H9 (cell line): ENCODE measurements around the gene PREX1. TPM values are rescaled to one million over a fixed set of nuclear protein-coding genes. Genes with fewer than 3 reads are reported as not detected.
A peak's percentile ranks its signal among the peaks of the same experiment; 100 is the strongest.

Experiments used
- DNase-seq: peaks from one replicate; pipeline ENCODE4 v3.0.0-alpha.2; 2017
- H2AFZ ChIP-seq: one replicate; pipeline ENCODE4 v1.6.1; 2013; ENCODE audit warnings: mild to moderate bottlenecking, low read length, control low read depth, moderate library complexity
- H2AK5ac ChIP-seq: 2 replicates; pipeline ENCODE4 v1.6.1; 2013; ENCODE audit warnings: low read length, control low read depth, mixed read lengths; ENCODE audit not compliant: insufficient read length
- H2BK120ac ChIP-seq: one replicate; pipeline ENCODE4 v1.6.1; 2013; ENCODE audit warnings: low read depth, mild to moderate bottlenecking, low read length, control low read depth, inconsistent platforms; ENCODE audit not compliant: poor library complexity, severe bottlenecking
- H2BK12ac ChIP-seq: 2 replicates; pipeline ENCODE4 v1.6.1; 2013; ENCODE audit warnings: low read length, control low read depth, mixed read lengths, low read depth; ENCODE audit not compliant: insufficient read length
- H2BK15ac ChIP-seq: 2 replicates; pipeline ENCODE4 v1.6.1; 2013; ENCODE audit warnings: low read depth, low read length, control low read depth
- H2BK20ac ChIP-seq: one replicate; pipeline ENCODE4 v1.6.1; 2013; ENCODE audit warnings: low read depth, mild to moderate bottlenecking, low read length, control low read depth, inconsistent platforms; ENCODE audit not compliant: poor library complexity, severe bottlenecking
- H2BK5ac ChIP-seq: 2 replicates; pipeline ENCODE4 v1.6.1; 2013; ENCODE audit warnings: low read length, control low read depth, mixed read lengths; ENCODE audit not compliant: insufficient read length
- H3K14ac ChIP-seq: 2 replicates; pipeline ENCODE4 v1.6.1; 2013; ENCODE audit warnings: low read length, control low read depth; ENCODE audit not compliant: insufficient read depth
- H3K18ac ChIP-seq: 2 replicates; pipeline ENCODE4 v1.6.1; 2013; ENCODE audit warnings: low read depth, mild to moderate bottlenecking, mixed read lengths, low read length, control low read depth; ENCODE audit not compliant: insufficient read length
- H3K23ac ChIP-seq: 2 replicates; pipeline ENCODE4 v1.6.1; 2013; ENCODE audit warnings: low read length, control low read depth, mixed read lengths, low read depth; ENCODE audit not compliant: insufficient read length
- H3K23me2 ChIP-seq: 2 replicates; pipeline ENCODE4 v1.6.1; 2013; ENCODE audit warnings: low read depth, mild to moderate bottlenecking, mixed read lengths, low read length, control low read depth; ENCODE audit not compliant: insufficient read length, poor library complexity, severe bottlenecking
- H3K27ac ChIP-seq: 2 replicates; pipeline ENCODE4 v1.5.1; 2013; ENCODE audit warnings: low read length, control low read depth, mixed read lengths, low read depth; ENCODE audit not compliant: insufficient read length
- H3K27me3 ChIP-seq: 2 replicates; pipeline ENCODE4 v1.6.1; 2013; ENCODE audit warnings: low read length, control low read depth, inconsistent platforms; ENCODE audit not compliant: insufficient read depth
- H3K4ac ChIP-seq: 2 replicates; pipeline ENCODE4 v1.6.1; 2013; ENCODE audit warnings: low read depth, mild to moderate bottlenecking, control low read depth, inconsistent platforms, low read length, moderate library complexity
- H3K4me1 ChIP-seq: 2 replicates; pipeline ENCODE4 v1.6.1; 2013; ENCODE audit warnings: low read length, control low read depth, inconsistent platforms; ENCODE audit not compliant: insufficient read depth
- H3K4me2 ChIP-seq: 2 replicates; pipeline ENCODE4 v1.6.1; 2013; ENCODE audit warnings: low read length, control low read depth, mixed read lengths; ENCODE audit not compliant: insufficient read length, insufficient read depth
- H3K56ac ChIP-seq: 2 replicates; pipeline ENCODE4 v1.6.1; 2013; ENCODE audit warnings: low read depth, mild to moderate bottlenecking, mixed read lengths, low read length, control low read depth; ENCODE audit not compliant: insufficient read length
- H3K79me1 ChIP-seq: 2 replicates; pipeline ENCODE4 v1.6.1; 2013; ENCODE audit warnings: low read depth, mild to moderate bottlenecking, moderate library complexity, low read length, control low read depth, inconsistent platforms; ENCODE audit not compliant: insufficient read depth, poor library complexity, severe bottlenecking
- H3K79me2 ChIP-seq: 2 replicates; pipeline ENCODE4 v1.6.1; 2013; ENCODE audit warnings: low read length, control low read depth, inconsistent platforms; ENCODE audit not compliant: insufficient read depth
- H3K9ac ChIP-seq: 2 replicates; pipeline ENCODE4 v1.6.1; 2013; ENCODE audit warnings: low read length, control low read depth, mixed read lengths; ENCODE audit not compliant: insufficient read length; ENCODE audit errors: extremely low read depth
- H3K9me3 ChIP-seq: one replicate; pipeline ENCODE4 v1.6.1; 2013; ENCODE audit warnings: low read depth, low read length, inconsistent platforms; ENCODE audit not compliant: control insufficient read depth
- H3T11ph ChIP-seq: one replicate; pipeline ENCODE4 v1.6.1; 2013; ENCODE audit warnings: mild to moderate bottlenecking, low read length, control low read depth, inconsistent platforms
- H4K20me1 ChIP-seq: one replicate; pipeline ENCODE4 v1.6.1; 2013; ENCODE audit not compliant: control insufficient read depth, insufficient read length, insufficient read depth
- H4K5ac ChIP-seq: 2 replicates; pipeline ENCODE4 v1.6.1; 2013; ENCODE audit warnings: low read depth, mild to moderate bottlenecking, mixed read lengths, low read length, control low read depth; ENCODE audit not compliant: insufficient read length
- H4K8ac ChIP-seq: replicated peaks from 2 replicates; pipeline ENCODE4 v1.6.1; 2013; ENCODE audit warnings: low read length, control low read depth, mixed read lengths, low read depth; ENCODE audit not compliant: insufficient read length
- H4K91ac ChIP-seq: 2 replicates; pipeline ENCODE4 v1.6.1; 2013; ENCODE audit warnings: low read depth, mild to moderate bottlenecking, moderate library complexity, mixed read lengths, low read length, control low read depth; ENCODE audit not compliant: insufficient read length
- H3K27ac Mint-ChIP-seq, 3 experiments: 2 replicates in 2 of 3; 3 replicates in 1 of 3; pipeline ENCODE4 v1.8.0; 2020 to 2021; ENCODE audit warnings: mixed read lengths in 3 of 3, mild to moderate bottlenecking in 1 of 3, moderate library complexity in 1 of 3
- H3K27me3 Mint-ChIP-seq: 2 replicates; pipeline ENCODE4 v1.8.0; 2021; ENCODE audit warnings: low read depth, mild to moderate bottlenecking, moderate library complexity, mixed read lengths
- H3K36me3 Mint-ChIP-seq, 3 experiments: 2 replicates in 2 of 3; 3 replicates in 1 of 3; pipeline ENCODE4 v1.8.0; 2020 to 2021; ENCODE audit warnings: low read depth in 3 of 3, mixed read lengths in 3 of 3; ENCODE audit not compliant: insufficient read depth in 1 of 3
- H3K4me1 Mint-ChIP-seq, 2 experiments: 2 replicates each; pipeline ENCODE4 v1.8.0; 2020; ENCODE audit warnings: mixed read lengths in 2 of 2
- H3K4me3 Mint-ChIP-seq, 2 experiments: 2 replicates in 1 of 2; 3 replicates in 1 of 2; pipeline ENCODE4 v1.8.0; 2020 to 2021; ENCODE audit warnings: mild to moderate bottlenecking in 2 of 2, mixed read lengths in 2 of 2, moderate library complexity in 1 of 2
- H3K9me3 Mint-ChIP-seq, 2 experiments: 2 replicates in 1 of 2; 3 replicates in 1 of 2; pipeline ENCODE4 v1.8.0; 2020; ENCODE audit warnings: mild to moderate bottlenecking in 2 of 2, mixed read lengths in 2 of 2, moderate library complexity in 1 of 2
- CTCF ChIP-seq: fragments of 200-600 bp; sonication (generic); conservative IDR thresholded peaks from 3 replicates; pipeline ENCODE4 v1.8.0; 2021; ENCODE audit warnings: antibody characterized with exemption, mild to moderate bottlenecking
- WGBS: extraction: QIAGEN DNeasy Blood & Tissue Kit; methylation state at CpG from one replicate; pipeline ENCODE4 v1.1.7; 2013; ENCODE audit warnings: missing lambda C conversion rate, low lambda C conversion rate, mixed read lengths; ENCODE audit not compliant: insufficient read length; ENCODE audit errors: extremely low coverage; 5-methylcytosine and 5-hydroxymethylcytosine counted together
- total RNA-seq: library from RNA; stranded (reverse); gene quantifications from 2 replicates; pipeline ENCODE4 v1.2.1, GENCODE V29; 2021

Gene PREX1
- total RNA-seq, 1 experiment from 2014 or later: 6.6 TPM

DNA sequence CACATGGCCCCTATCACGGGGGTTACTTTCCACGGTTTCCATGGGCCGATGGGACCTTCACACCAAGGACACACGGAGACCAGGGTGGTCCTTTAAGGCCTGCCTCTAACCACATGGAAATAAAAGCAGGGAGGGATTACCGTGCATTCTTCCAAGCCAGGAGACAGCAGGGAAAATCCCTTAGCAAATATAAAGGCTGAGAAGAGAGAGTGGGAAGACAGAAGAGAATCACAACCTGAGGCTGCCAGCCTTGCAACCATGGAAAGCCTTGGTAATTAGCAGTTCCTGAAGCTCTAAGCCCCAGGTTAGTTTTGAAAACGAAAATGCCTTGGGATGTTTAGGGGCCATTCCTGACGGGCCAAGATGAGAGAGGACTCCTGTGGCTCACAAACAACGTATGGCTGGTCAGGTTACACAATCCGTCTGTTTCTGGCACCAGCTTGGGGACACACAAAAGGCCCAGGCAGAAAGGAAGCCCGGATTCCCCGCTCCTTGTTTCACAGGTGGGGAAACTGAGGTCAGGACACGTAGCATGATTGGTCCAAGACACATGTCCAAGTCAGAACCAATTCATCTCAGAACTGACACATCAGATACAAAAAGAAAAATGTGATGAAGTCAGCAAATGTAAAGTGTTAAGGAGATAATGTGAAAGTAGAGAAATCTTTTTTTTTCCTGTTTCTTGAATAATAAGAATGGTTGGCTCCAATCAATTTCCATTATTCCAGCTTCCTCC, 2.8 kb downstream of the PREX1 start:
- Histone ChIP-seq H3K79me2 (no peaks in the 10 kb centered on the region), H2BK5ac (no peak overlapping the region), H2BK20ac (no peak overlapping the region), H3K27ac (no peak overlapping the region), H4K20me1 (no peaks in the 10 kb centered on the region), H2BK120ac (no peak overlapping the region), H3K23ac (no peak overlapping the region), H4K5ac (no peak overlapping the region), H3T11ph (no peak overlapping the region), H3K4ac (no peak overlapping the region), H3K4me2 (no peak overlapping the region), H4K8ac (no peak overlapping the region), H3K4me1 (no peaks in the 10 kb centered on the region), H2AFZ (no peak overlapping the region), H2AK5ac (no peak overlapping the region), H3K14ac (no peak overlapping the region), H3K18ac (no peak overlapping the region), H3K56ac (no peak overlapping the region), H4K91ac (no peak overlapping the region), H2BK15ac (no peak overlapping the region), H3K79me1 (no peaks in the 10 kb centered on the region), H3K27me3 (peaks cover 17% of the 10 kb centered on the region), H3K9me3 (no peaks in the 10 kb centered on the region), H3K23me2 (peaks cover 13% of the 10 kb centered on the region), H2BK12ac (no peak overlapping the region), H3K9ac (peak overlapping the region; percentile 5)
- no peak for DNase-seq
- peak overlapping the region in 1 of 2 experiments; percentile 95; a peak in 3 of 5 replicates for H3K4me3 Mint-ChIP-seq
- TF ChIP-seq CTCF: no peak
- H3K27me3 Mint-ChIP-seq: peaks cover 83% of the 10 kb centered on the region
- WGBS: no CpG with 5 or more reads among the region's 12 CpGs
- H3K9me3 Mint-ChIP-seq: no peaks in the 10 kb centered on the region
- no peaks in the 10 kb centered on the region for H3K36me3 Mint-ChIP-seq
- H3K4me1 Mint-ChIP-seq: peaks cover 27 to 39% of the 10 kb centered on the region in 2 experiments
- H3K27ac Mint-ChIP-seq: no peak overlapping the region
